Activated gamma-delta T cell treated with Interleukin-2 at 50 U/mL for 16 hours (primary cell): Measurements from ENCODE around the gene DUOX1.
A peak's percentile ranks its signal among the peaks of the same experiment; 100 is the strongest.

ENCODE experiments used
- DNase-seq: peaks from one replicate; pipeline ENCODE4 v3.0.0-alpha.2; 2020

Gene DUOX1

GRCh38 chr15:45198337-45199135 lies 68.7 kb downstream of the DUOX1 start:
- peak; percentile 92 for DNase-seq

DNA sequence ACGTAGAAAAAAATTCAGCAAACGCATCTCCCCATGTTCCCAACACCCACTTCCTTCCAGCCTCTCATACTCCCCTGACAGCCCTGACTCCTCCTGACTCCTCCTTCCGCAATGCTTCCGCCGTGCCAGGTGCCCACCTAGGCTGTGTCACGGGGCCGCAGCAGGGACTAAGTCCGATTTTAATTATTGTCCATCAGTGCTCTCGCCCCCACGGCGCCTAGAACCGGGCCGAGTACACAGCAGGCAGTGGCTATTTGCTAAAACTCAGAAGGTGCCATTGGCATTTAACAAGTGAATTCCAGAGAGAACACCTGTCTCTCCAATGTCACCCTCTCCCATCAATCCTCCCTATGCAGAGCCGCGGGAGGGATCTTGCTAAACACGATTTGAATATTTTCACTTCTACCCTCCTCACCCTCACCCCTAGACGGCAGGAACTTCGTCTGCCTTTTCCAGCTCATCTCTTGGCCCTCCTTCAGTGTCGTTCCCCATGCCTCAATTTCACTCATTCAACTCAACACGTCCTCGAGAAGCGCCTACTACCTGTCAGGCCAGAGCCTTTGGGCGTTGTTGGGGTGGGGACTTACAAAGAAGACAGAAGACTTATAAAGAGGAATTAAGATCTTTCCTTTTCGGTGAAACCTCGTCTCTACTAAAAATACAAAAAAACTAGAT lies 69.5 kb downstream of the DUOX1 start:
- peak; percentile 23 for DNase-seq

GRCh38 chr15:45200001-45200798 lies 70.4 kb downstream of the DUOX1 start:
- DNase-seq, result peak; percentile 98

- peak; percentile 57 for DNase-seq
Observed at GRCh38 chr15:45200799-45201556, 71.2 kb downstream of the DUOX1 start.

DNA sequence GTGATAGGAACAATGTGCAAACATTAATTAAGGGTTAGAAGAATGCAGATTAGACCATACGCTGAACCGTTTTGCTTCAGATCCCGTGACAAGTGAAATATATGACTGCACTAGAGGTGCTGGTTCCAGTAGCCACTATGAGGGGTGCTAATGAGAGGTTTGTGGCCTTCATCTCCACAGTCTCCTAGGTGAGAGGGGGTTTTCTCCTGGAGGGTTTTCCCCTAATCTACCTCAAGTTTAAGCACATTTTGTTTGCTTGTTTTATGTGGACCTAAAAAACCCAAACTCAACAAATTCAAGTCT lies 71.7 kb downstream of the DUOX1 start:
- no peak for DNase-seq

DNA sequence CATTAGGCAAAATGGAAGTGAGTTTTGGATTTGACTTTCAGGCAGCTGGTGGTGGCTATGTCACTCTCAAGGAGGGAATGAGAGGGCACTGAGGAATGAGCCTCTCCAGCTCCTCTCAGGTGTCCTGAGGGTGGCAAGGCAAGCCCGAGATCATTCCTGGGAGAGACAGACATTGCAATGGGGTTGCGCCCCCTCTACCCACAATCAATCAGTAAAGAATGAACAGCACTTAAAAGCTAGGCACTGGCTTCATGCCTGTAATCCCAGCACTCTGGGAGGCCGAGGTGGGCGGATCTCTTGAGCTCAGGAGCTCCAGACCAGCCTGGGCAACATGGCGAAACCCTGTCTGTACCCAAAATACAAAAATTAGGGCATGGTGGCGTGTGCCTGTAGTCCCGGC lies 72.1 kb downstream of the DUOX1 start:
- no peak for DNase-seq

DNA sequence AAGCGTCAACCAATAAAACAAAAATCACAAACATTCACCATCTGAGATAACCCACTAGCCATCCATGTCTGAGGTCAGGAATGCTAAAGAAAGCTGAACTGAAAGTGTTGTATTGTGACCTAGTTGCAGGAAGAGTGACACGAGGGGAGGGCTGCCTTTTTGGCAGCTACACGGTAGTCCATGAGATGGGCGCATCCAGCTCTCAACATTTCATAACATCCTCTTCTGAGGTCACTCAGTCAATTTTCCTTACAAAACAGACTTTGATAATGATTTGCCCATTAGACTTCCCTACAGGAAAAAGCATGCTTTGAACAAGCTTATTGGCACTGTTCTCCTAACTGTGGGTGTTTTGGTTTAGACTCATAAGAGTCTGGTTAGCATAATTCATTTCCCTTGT lies 73.4 kb downstream of the DUOX1 start:
- no peak for DNase-seq

- DNase-seq, result peak; percentile 42
Observed at GRCh38 chr15:45205192-45205591, 75.4 kb downstream of the DUOX1 start.

DNA sequence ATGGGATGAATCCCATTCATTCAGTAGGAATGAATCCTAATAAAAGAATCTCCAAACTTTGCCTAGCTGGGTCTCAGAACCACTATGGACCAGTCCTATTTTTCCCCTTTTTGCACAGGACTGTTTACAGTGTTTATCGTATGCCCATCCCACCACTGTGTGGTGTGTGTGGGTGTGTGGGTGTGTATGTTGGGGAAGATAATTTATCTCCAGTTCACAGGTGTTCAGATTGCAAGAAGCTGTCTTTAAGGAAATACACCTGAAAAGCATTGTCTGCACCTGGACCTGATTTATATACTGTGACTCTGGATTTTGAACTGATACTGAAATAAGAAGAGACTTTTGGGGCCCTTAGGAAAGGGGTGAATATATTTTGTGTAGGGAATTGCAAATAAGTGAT lies 82.7 kb downstream of the DUOX1 start:
- no peak for DNase-seq
